C4-2B (cell line): ENCODE measurements around the gene RBAK.
"Not testable (repeated sequence)": the region's sequence is repeated elsewhere in the genome, so short reads cannot be mapped to it uniquely, and the experiment has no call there.

Experiments used
- H3K27ac ChIP-seq: fragments of 450-650 bp; 2 replicates; pipeline ENCODE4 v1.5.1; 2017
- CTCF ChIP-seq: fragments of 450-650 bp; conservative IDR thresholded peaks from 2 replicates; pipeline ENCODE4 v1.5.1; 2017; ENCODE audit warnings: mild to moderate bottlenecking
- ZFX ChIP-seq: fragments of 450-650 bp; IDR thresholded peaks from 2 replicates; pipeline ENCODE4 v1.6.1; 2017

The RBAK gene

GRCh38 chr7:5005066-5005465, 40.6 kb upstream of the RBAK start:
- H3K27ac ChIP-seq: no peak overlapping the region
- no peak for TF ChIP-seq CTCF
- no peak for TF ChIP-seq ZFX

DNA sequence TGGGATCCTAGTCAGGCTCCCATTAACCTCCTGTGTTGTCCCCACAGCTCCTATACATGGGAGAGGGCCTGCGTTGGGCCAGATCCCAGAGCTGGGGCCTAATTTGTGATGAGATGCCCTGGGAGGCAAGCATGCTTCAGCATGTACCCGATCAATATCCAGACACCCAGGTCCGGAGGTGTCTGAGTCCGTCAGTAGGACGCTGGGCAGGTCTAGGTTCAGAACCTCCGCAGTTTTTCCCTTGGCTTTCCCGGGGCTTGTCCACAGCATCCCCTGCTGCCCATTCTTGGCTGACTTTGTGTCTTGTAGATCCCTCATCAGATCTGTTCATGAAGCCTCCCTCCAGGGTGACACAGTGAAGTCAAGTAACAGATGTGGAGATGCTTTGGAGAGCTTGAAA, 32.7 kb upstream of the RBAK start:
- no peak overlapping the region for H3K27ac ChIP-seq
- TF ChIP-seq ZFX (no peak), CTCF (no peak)

DNA sequence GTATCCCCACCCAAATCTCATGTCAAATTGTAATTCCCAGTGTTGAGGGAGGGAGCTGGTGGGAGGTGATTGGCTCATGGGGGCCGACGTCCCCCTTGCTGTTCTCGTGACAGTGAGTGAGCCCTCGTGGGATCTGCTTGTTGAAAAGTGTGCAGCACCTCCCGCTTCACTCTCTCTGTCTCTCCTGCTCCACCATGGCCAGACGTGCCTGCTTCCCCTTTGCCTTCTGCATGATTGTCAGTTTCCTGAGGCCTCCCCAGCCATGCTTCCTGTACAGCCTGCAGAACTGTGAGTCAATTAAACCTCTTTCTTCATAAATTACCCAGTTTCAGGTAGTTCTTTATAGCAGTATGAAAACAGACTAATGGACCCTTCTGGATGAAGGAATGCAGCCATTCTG, 29.7 kb upstream of the RBAK start:
- not testable (repeated sequence) for H3K27ac ChIP-seq

- H3K27ac ChIP-seq: not testable (repeated sequence)
Measured at GRCh38 chr7:5017626-5018025, 28.0 kb upstream of the RBAK start.

GRCh38 chr7:5020098-5020497, 25.6 kb upstream of the RBAK start:
- TF ChIP-seq ZFX (no peak), CTCF (no peak)
- no peak overlapping the region for H3K27ac ChIP-seq

GRCh38 chr7:5020976-5021550, 24.6 kb upstream of the RBAK start:
- H3K27ac ChIP-seq: not testable (repeated sequence)

- H3K27ac ChIP-seq: not testable (repeated sequence)
Measured at GRCh38 chr7:5023626-5024025, 22.0 kb upstream of the RBAK start.

GRCh38 chr7:5027796-5028410, 17.8 kb upstream of the RBAK start:
- H3K27ac ChIP-seq: not testable (repeated sequence)

DNA sequence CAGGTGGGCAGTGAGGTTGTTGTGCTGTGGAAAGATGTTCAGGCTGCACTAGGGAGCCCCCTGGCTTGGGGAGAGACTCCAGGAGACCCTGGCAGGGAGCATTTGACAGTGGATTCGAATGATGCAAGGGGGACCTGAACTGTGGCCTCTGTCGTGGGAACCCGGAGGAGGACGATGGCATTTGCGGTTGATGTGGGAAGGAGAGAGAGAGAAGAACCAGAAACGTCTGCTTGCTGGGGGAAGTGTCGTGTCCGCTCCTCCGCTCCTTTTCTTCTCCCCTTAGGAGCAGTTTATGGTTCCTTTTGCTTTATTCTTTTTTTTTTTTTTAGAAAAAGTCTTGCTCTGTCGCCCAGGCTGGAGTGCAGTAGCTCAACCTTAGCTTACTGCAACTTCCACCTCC, 12.5 kb upstream of the RBAK start:
- not testable (repeated sequence) for H3K27ac ChIP-seq

- TF ChIP-seq CTCF (no peak), ZFX (no peak)
- no peak overlapping the region for H3K27ac ChIP-seq
Measured at GRCh38 chr7:5035276-5035675, 10.4 kb upstream of the RBAK start.

GRCh38 chr7:5036446-5036845, 9.2 kb upstream of the RBAK start:
- TF ChIP-seq CTCF (no peak), ZFX (no peak)
- no peak overlapping the region for H3K27ac ChIP-seq
